GM12873 (cell line): Measurements from ENCODE around the gene NCOA3.

Experiments used
- CTCF ChIP-seq: IDR thresholded peaks from 2 replicates; pipeline ENCODE4 v1.5.1; 2012; ENCODE audit warnings: low read depth, mild to moderate bottlenecking, moderate library complexity, low read length, control low read depth; ENCODE audit not compliant: insufficient read depth; ENCODE audit errors: missing control alignments

The NCOA3 gene

GRCh38 chr20:47676912-47677634 is 175.4 kb downstream of the NCOA3 start:
- TF ChIP-seq CTCF: no peak

- peak; percentile 96 for TF ChIP-seq CTCF
Measured at GRCh38 chr20:47677635-47678453, 176.2 kb downstream of the NCOA3 start.

GRCh38 chr20:47678536-47678935 is 176.8 kb downstream of the NCOA3 start:
- TF ChIP-seq CTCF: no peak

GRCh38 chr20:47679462-47679861 is 177.8 kb downstream of the NCOA3 start:
- TF ChIP-seq CTCF: no peak

- no peak for TF ChIP-seq CTCF
Measured at GRCh38 chr20:47680804-47681529, 179.3 kb downstream of the NCOA3 start.

GRCh38 chr20:47682028-47682783 is 180.5 kb downstream of the NCOA3 start:
- TF ChIP-seq CTCF: no peak
